ENCODE results near the gene IMMP2L.
A peak's percentile ranks its signal among the peaks of the same experiment; 100 is the strongest.
"Not testable (repeated sequence)": the region's sequence is repeated elsewhere in the genome, so short reads cannot be mapped to it uniquely, and the experiment has no call there.

The IMMP2L gene

DNA sequence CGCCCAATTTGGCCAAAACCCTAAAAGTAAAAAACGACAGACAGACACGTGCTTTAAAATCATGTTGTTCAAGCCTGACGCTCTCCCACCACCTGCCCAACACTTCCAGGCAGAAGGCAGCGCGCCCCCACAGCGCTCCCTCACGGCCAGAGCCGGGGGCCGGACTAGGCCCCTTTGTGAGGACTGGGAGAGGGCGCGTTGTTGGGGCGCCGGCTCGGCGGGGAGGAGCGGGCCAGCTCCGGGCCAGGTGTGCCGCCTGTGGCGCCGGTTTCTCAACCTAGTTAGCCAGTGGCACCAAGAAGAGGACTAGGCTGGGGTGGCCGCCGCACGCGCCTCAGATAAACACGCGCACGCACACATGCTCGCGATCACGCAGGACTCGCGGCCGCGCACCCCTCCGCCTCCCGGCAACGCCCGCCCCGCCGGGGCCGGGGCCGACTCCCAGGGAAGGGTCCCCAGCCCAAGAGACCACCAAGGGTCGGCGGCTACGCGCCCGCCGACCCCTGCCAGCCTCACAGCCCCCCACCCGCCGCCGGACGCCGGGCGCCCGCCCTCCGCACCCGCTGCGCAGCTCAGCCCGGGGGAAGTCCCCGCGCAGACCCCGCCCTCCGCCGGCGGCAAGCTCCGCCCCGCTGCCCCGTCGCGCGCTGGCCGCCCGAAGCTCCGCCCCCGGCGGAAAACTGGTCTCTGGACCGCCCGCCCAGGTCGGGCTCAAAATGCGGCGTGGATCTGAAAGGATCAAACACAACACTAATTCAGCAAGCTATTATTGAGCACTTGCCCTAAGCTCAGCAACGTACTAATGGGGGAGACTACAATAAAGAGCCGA lies at the start of gene IMMP2L:
IMMP2L (minus strand) TSS at position 589 of the 829 bp plus-strand sequence.
- peak; percentile 98 for DNase-seq
- H3K27me3 Mint-ChIP-seq = peaks cover 4% of the 10 kb centered on the region
- peaks cover 42% of the 10 kb centered on the region for H3K4me1 Mint-ChIP-seq (ENCODE audit: low read depth)
- H3K27ac Mint-ChIP-seq = peak within 1 kb of the TSS; percentile 95
- no peaks in the 10 kb centered on the region for H3K9me3 Mint-ChIP-seq
- H3K36me3 Mint-ChIP-seq (ENCODE audit: low read depth) = peaks cover 35% of the 10 kb centered on the region
- peak within 1 kb of the TSS; percentile 90 for H3K4me3 Mint-ChIP-seq

DNA sequence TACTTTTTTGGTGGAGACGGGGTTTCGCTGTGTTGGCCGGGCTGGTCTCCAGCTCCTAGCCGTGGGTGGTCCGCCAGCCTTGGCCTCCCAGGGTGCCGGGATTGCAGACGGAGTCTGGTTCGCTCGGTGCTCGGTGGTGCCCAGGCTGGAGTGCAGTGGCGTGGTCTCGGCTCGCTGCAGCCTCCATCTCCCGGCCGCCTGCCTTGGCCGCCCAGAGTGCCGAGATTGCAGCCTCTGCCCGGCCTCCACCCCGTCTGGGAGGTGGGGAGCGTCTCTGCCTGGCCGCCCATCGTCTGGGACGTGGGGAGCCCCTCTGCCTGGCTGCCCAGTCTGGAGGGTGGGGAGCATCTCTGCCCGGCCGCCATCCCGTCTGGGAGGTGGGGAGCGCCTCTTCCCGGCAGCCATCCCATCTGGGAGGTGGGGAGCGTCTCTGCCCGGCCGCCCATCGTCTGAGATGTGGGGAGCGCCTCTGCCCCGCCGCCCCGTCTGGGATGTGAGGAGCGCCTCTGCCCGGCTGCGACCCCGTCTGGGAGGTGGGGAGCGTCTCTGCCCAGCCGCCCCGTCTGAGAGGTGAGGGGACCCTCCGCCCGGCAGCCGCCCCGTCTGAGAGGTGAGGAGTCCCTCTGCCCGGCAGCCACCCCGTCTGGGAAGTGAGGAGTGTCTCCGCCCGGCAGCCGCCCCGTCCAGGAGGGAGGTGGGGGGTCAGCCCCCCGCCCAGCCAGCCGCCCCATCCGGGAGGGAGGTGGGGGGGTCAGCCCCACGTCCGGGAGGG lies 47.4 kb upstream of the IMMP2L start:
- H3K4me1 Mint-ChIP-seq (ENCODE audit: low read depth); H3K27me3 Mint-ChIP-seq; H3K27ac Mint-ChIP-seq; H3K36me3 Mint-ChIP-seq (ENCODE audit: low read depth); H3K9me3 Mint-ChIP-seq; DNase-seq; H3K4me3 Mint-ChIP-seq: not testable (repeated sequence)

DNA sequence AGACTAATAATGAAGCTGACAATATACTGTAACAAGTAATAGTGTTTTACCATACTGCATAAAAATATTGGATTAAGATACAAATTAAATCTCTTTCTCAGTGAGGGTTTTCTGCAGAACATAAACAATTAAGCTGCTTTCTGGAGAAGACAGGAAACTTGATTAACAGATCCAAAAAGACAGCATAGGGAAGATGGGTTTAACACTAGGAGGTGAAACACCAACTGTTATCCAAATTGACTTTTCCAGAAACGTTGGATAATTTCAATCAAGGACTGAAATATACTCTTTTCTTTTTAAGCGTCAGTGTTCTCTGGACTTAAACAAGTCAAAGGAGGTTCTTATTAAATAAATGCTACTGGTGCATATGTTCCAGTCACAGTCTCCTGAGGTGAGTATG lies 45.3 kb upstream of the IMMP2L start:
- Mint-ChIP-seq H3K36me3 (ENCODE audit: low read depth) (no peaks in the 10 kb centered on the region), H3K4me3 (no peak overlapping the region), H3K9me3 (no peaks in the 10 kb centered on the region), H3K27me3 (no peaks in the 10 kb centered on the region), H3K4me1 (ENCODE audit: low read depth) (no peaks in the 10 kb centered on the region), H3K27ac (no peak overlapping the region)
- no peak for DNase-seq

DNA sequence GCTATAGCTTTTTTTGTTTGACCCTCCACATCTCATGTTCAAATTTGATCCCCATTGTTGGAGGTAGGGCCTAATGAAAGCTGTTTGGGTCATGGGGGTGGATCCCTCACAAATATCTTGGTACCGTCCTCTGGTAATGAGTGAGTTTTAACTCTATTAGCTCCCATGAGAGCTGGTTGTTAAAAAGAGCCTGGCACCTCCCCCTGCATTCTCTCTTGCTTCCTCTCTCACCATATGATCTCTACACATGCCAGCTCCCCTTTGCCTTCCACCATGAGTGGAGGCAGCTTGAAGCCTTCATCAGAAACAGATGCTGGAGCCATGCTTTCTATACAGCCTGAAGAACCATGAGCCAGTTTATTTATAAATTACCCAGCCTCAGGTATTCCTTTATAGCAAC lies 43.0 kb upstream of the IMMP2L start:
- Mint-ChIP-seq H3K4me3 (no peak overlapping the region), H3K27ac (no peak overlapping the region), H3K4me1 (ENCODE audit: low read depth) (no peaks in the 10 kb centered on the region), H3K27me3 (peaks cover 3% of the 10 kb centered on the region), H3K9me3 (no peaks in the 10 kb centered on the region), H3K36me3 (ENCODE audit: low read depth) (no peaks in the 10 kb centered on the region)
- no peak for DNase-seq

DNA sequence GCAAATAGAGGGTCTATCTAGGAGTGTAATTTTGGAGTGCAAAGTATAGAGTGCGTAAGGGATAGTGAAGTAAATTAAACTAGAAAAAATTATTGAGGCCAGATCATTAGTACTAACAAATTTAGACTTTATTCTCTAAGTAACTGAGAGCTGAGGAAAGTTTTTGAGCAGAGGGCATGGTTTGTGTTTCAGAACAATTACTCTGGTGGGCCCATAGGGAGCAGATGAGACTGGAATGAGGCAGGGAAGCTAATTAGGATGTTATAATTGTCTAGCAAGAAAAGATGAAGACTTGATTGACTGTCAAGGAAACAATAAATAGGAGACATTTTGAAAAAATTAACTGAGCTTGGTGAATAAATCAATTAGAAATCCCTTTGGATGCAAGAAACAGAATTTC lies 37.8 kb upstream of the IMMP2L start:
- no peak overlapping the region for H3K27ac Mint-ChIP-seq
- no peak overlapping the region for H3K4me3 Mint-ChIP-seq
- H3K9me3 Mint-ChIP-seq = no peaks in the 10 kb centered on the region
- no peak for DNase-seq
- no peaks in the 10 kb centered on the region for H3K4me1 Mint-ChIP-seq (ENCODE audit: low read depth)
- H3K27me3 Mint-ChIP-seq = peaks cover 7% of the 10 kb centered on the region
- no peaks in the 10 kb centered on the region for H3K36me3 Mint-ChIP-seq (ENCODE audit: low read depth)

DNA sequence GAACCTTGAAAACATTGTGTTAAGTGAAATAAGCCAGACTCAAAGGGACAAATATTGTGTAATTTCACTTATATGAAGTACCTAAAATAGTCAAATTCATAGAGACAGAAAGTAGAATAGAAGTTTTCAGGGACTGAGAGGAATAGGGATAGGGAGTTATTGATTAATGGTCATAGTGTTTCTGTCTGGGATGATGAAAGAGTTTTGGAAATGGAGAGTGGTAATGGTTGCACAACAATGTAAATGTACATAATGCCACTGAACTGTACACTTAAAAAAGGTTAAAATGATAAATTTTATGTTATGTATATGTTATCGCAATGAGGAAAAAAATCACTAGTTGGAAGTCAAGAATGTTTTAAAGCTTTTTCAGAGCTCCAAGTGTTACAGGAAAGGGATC lies 33.5 kb upstream of the IMMP2L start:
- H3K9me3 Mint-ChIP-seq = no peaks in the 10 kb centered on the region
- DNase-seq = no peak
- H3K27me3 Mint-ChIP-seq = peaks cover 8% of the 10 kb centered on the region
- no peak overlapping the region for H3K27ac Mint-ChIP-seq
- H3K36me3 Mint-ChIP-seq (ENCODE audit: low read depth) = no peaks in the 10 kb centered on the region
- no peak overlapping the region for H3K4me3 Mint-ChIP-seq
- H3K4me1 Mint-ChIP-seq (ENCODE audit: low read depth) = no peaks in the 10 kb centered on the region

DNA sequence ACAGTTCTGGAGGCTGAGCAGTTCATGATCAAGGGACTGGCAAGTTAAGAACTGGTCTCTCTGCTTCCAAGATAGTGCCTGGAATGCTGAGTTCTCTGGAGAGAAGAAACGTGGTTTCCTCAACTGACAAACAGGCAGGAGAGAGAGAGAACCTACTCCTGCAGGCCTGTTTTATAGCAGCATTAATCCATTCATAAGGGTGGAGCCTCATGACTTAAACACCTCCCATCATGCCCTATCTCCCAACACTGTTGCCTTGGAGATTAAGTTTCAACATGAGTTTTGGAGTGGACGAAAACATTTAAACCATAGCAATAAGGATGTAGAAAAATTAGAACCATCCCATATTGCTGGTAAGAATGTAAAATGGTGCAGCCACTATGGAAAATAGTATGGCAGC lies 32.3 kb upstream of the IMMP2L start:
- H3K4me1 Mint-ChIP-seq (ENCODE audit: low read depth) = no peaks in the 10 kb centered on the region
- H3K4me3 Mint-ChIP-seq = no peak overlapping the region
- peaks cover 5% of the 10 kb centered on the region for H3K27me3 Mint-ChIP-seq
- no peak overlapping the region for H3K27ac Mint-ChIP-seq
- H3K9me3 Mint-ChIP-seq = no peaks in the 10 kb centered on the region
- H3K36me3 Mint-ChIP-seq (ENCODE audit: low read depth) = no peaks in the 10 kb centered on the region
- no peak for DNase-seq

DNA sequence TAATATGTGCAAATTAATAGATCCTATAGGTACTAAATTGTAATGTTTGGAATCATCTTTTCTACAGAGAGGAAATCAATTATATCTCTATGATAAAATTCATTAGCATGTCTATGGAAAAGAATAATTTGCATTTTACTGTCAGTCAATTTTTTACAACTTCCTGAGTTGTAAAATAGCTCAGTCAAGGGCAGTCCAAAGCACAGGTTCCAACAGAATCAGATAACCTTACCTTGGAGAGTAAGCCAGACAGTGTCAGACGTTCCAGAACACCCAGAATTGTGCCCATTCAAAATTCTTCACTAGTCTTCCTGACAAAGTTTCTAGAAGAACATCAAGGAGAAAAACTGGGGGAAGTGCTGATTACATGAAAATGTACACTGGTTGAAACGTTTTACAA lies 31.1 kb upstream of the IMMP2L start:
- no peak overlapping the region for H3K4me3 Mint-ChIP-seq
- peaks cover 5% of the 10 kb centered on the region for H3K27me3 Mint-ChIP-seq
- no peak for DNase-seq
- no peaks in the 10 kb centered on the region for H3K9me3 Mint-ChIP-seq
- H3K27ac Mint-ChIP-seq = no peak overlapping the region
- H3K36me3 Mint-ChIP-seq (ENCODE audit: low read depth) = no peaks in the 10 kb centered on the region
- peaks cover under 1% of the 10 kb centered on the region for H3K4me1 Mint-ChIP-seq (ENCODE audit: low read depth)

DNA sequence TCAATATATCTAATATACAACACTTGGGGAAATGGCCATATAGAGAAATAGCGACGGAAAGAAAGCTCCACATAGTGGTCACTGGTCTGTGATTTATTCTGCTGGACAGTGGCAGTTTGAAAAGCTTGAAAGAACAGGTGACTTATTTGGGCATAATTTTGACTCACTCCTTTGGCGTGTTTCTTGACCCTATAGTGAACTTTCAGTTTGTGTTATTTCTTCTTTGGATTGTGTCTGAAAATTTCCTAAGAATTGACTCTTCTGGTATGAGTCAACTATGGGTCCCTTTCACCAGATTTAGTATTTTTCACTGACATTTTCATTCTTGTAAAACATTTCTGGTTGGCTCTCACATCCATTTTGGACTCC lies 25.8 kb upstream of the IMMP2L start:
- H3K27ac Mint-ChIP-seq = no peak overlapping the region
- H3K9me3 Mint-ChIP-seq = no peaks in the 10 kb centered on the region
- H3K4me3 Mint-ChIP-seq = no peak overlapping the region
- peaks cover 8% of the 10 kb centered on the region for H3K4me1 Mint-ChIP-seq (ENCODE audit: low read depth)
- DNase-seq = no peak
- no peaks in the 10 kb centered on the region for H3K36me3 Mint-ChIP-seq (ENCODE audit: low read depth)
- H3K27me3 Mint-ChIP-seq = no peaks in the 10 kb centered on the region

DNA sequence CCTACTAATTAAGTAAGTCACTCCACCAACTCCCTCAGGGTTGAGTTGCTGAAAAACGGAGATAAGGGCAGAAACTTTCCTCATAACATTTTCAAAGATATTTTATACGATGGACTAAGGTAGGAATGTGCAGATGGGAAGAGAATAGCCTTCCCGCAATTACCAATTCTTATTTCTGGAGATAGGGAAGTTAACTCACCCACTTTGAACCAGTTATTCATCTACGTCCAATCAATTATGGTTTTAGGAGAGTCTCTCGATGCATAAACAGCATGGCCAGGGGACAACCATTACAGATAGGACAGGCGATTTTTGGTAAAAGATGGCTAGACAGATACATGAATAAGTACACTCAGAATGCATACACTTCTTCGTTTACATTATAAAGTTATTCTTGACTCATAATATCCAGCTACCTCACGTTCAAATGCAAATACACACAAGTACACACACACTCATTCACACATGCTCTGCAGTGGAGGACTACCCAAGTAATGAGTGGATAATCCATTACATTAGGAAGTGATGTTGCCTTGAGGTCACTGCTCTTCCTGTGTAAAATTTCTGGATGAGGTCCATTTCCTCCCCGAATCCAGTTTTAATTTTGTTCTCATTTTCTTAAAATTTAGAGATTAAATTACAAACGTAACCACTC lies 25.2 kb upstream of the IMMP2L start:
- Mint-ChIP-seq H3K4me3 (no peak overlapping the region), H3K4me1 (ENCODE audit: low read depth) (peaks cover 8% of the 10 kb centered on the region), H3K27ac (no peak overlapping the region), H3K36me3 (ENCODE audit: low read depth) (no peaks in the 10 kb centered on the region), H3K27me3 (no peaks in the 10 kb centered on the region), H3K9me3 (no peaks in the 10 kb centered on the region)
- no peak for DNase-seq

DNA sequence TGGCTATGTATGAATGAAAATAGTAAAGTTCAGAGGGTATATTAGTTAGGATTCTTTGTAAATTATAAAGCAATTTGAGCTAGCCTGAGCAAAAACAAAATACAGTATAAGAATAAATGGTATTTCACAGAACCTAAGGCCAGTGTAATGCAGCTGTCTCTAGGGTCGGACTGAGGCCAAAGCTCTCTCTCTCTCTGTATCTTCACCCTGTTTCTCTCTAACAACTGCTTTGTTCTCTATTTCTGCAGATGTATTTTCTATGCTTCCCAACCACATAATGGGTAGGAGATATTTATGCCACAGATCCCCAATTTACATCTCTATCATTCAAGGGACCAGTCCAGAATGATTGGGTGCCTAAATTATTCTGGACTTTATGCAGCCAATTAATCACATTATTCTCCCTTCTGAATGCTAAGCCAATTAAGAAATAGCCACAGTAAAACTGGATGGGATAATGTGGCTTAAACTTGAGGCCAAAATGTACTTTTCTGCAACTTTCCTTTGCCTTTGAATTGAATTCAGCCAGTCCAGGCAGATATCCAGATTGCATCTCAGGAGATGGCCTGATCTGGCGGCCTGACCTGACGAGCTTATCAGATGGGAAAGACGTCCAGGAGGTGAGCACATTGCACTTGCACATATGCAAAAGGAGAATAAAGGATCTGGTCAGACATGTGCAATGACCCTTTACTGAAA lies 24.6 kb upstream of the IMMP2L start:
- DNase-seq = no peak
- no peaks in the 10 kb centered on the region for H3K27me3 Mint-ChIP-seq

DNA sequence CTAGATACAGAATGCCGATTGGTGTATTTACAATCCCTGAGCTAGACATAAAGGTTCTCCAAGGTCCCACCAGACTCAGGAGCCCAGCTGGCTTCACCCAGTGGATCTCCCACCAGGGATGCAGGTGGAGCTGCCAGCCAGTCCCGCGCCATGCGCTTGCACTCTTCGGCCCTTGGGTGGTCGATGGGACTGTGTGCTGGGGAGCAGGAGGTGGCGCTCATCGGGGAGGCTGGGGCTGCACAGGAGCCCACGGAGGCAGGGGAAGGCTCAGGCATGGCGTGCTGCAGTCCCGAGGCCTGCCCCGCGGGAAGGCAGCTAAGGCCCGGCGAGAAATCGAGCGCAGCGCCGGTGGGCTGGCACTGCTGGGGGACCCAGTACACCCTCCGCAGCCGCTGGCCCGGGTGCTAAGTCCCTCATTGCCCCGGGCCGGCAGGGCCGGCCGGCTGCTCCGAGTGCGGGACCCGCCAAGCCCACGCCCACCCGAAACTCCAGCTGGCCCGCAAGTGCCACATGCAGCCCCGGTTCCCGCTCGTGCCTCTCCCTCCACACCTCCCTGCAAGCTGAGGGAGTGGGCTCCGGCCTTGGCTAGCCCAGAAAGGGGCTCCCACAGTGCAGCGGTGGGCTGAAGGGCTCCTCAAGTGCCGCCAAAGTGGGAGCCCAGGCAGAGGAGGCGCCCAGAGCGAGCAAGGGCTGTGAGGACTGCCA lies 19.6 kb upstream of the IMMP2L start:
- peaks cover 13% of the 10 kb centered on the region for H3K9me3 Mint-ChIP-seq
- H3K27me3 Mint-ChIP-seq; H3K4me1 Mint-ChIP-seq (ENCODE audit: low read depth); H3K36me3 Mint-ChIP-seq (ENCODE audit: low read depth); H3K4me3 Mint-ChIP-seq; DNase-seq; H3K27ac Mint-ChIP-seq: not testable (repeated sequence)

More for the DNA sequence above, 24.6 kb upstream of the IMMP2L start:
- no peak overlapping the region for H3K27ac Mint-ChIP-seq
- H3K4me1 Mint-ChIP-seq (ENCODE audit: low read depth) = peaks cover 8% of the 10 kb centered on the region
- H3K9me3 Mint-ChIP-seq = no peaks in the 10 kb centered on the region
- H3K4me3 Mint-ChIP-seq = no peak overlapping the region
- no peaks in the 10 kb centered on the region for H3K36me3 Mint-ChIP-seq (ENCODE audit: low read depth)

DNA sequence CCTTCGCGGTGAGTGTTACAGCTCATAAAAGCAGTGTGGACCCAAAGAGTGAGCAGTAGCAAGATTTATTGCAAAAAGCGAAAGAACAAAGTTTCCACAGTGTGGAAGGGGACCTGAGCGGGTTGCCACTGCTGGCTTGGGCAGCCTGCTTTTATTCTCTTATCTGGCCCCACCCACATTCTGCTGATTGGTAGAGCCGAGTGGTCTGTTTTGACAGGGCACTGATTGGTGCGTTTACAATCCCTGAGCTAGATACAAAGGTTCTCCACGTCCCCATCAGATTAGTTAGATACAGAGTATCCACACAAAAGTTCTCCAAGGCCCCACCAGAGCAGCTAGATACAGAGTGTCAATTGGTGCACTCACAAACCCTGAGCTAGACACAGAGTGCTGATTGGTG lies 18.9 kb upstream of the IMMP2L start:
- not testable (repeated sequence) for DNase-seq; H3K4me3 Mint-ChIP-seq; H3K27ac Mint-ChIP-seq; H3K4me1 Mint-ChIP-seq (ENCODE audit: low read depth); H3K27me3 Mint-ChIP-seq; H3K36me3 Mint-ChIP-seq (ENCODE audit: low read depth)
- peaks cover 15% of the 10 kb centered on the region for H3K9me3 Mint-ChIP-seq

DNA sequence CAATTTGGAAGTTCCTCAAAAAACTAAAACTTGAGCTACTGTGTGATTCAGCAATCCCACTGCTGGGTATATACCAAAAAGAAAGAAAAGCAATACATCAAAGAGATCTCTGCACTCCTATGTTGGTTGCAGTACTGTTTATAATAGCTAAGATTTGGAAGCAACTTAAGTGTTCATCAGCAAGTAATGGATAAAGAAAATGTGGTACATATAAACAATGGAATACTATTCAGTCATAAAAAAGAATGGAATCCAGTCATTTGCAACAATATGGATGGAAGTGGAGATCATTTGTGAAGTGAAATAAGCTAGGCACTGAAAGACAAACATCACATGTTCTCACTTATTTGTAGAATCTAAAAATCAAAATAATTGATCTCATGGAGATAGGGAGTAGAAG lies 16.5 kb upstream of the IMMP2L start:
- H3K4me1 Mint-ChIP-seq (ENCODE audit: low read depth) = no peaks in the 10 kb centered on the region
- no peaks in the 10 kb centered on the region for H3K36me3 Mint-ChIP-seq (ENCODE audit: low read depth)
- H3K27ac Mint-ChIP-seq = no peak overlapping the region
- H3K4me3 Mint-ChIP-seq = no peak overlapping the region
- no peaks in the 10 kb centered on the region for H3K27me3 Mint-ChIP-seq
- peaks cover 15% of the 10 kb centered on the region for H3K9me3 Mint-ChIP-seq
- DNase-seq = no peak

All from activated T-cell treated with anti-CD3 and anti-CD28 coated beads, Interleukin-2, amount 50 U/mL, for 24 hours (primary cell).